DMS53 treated with DMSO at 0.1 percent for 48 hours (cell line): ENCODE measurements around the gene MINDY4.

Experiments used
- DNase-seq: peaks from one replicate; lab custom pipeline; 2025; ENCODE audit not compliant: unreplicated experiment; lab: John Stamatoyannopoulos, UW

The MINDY4 gene

GRCh38 chr7:30912986-30913811 is 142.0 kb downstream of the MINDY4 start:
- no peak for DNase-seq

GRCh38 chr7:30913821-30914515 is 142.8 kb downstream of the MINDY4 start:
- DNase-seq, result no peak

- DNase-seq, result no peak
Observed at GRCh38 chr7:30914596-30914995, 143.4 kb downstream of the MINDY4 start.

- no peak for DNase-seq
Observed at GRCh38 chr7:30915005-30915601, 143.9 kb downstream of the MINDY4 start.

- no peak for DNase-seq
Observed at GRCh38 chr7:30915751-30916150, 144.5 kb downstream of the MINDY4 start.

GRCh38 chr7:30916255-30916654 is 145.0 kb downstream of the MINDY4 start:
- no peak for DNase-seq

GRCh38 chr7:30916767-30917166 is 145.6 kb downstream of the MINDY4 start:
- no peak for DNase-seq

GRCh38 chr7:30917216-30917893 is 146.1 kb downstream of the MINDY4 start:
- no peak for DNase-seq

GRCh38 chr7:30918676-30919075 is 147.5 kb downstream of the MINDY4 start:
- DNase-seq, result no peak

GRCh38 chr7:30920021-30920583 is 148.9 kb downstream of the MINDY4 start:
- DNase-seq, result no peak

GRCh38 chr7:30920584-30921539 is 149.6 kb downstream of the MINDY4 start:
- DNase-seq, result no peak

GRCh38 chr7:30921540-30922401 is 150.6 kb downstream of the MINDY4 start:
- no peak for DNase-seq

- no peak for DNase-seq
Observed at GRCh38 chr7:30922596-30922995, 151.4 kb downstream of the MINDY4 start.

GRCh38 chr7:30923009-30923773 is 152.0 kb downstream of the MINDY4 start:
- no peak for DNase-seq

GRCh38 chr7:30923774-30924413 is 152.7 kb downstream of the MINDY4 start:
- DNase-seq, result no peak

GRCh38 chr7:30924624-30925023 is 153.4 kb downstream of the MINDY4 start:
- DNase-seq, result no peak

- no peak for DNase-seq
Observed at GRCh38 chr7:30925117-30925516, 153.9 kb downstream of the MINDY4 start.

GRCh38 chr7:30925913-30926312 is 154.7 kb downstream of the MINDY4 start:
- DNase-seq, result no peak
